GM19455 (cell line): ENCODE measurements around the gene H3-3A.

Experiments used
- ATAC-seq: cut with Tn5 transposase; IDR thresholded peaks from one replicate; pipeline ENCODE4 v1.9.1; 2021; ENCODE audit not compliant: unreplicated experiment

H3-3A gene

GRCh38 chr1:226052061-226052460 is 10.5 kb upstream of the H3-3A start:
- no peak for ATAC-seq

- no peak for ATAC-seq
Observed at GRCh38 chr1:226054519-226055327, 7.8 kb upstream of the H3-3A start.

GRCh38 chr1:226059709-226060108 is 2.8 kb upstream of the H3-3A start:
- ATAC-seq, result no peak

- no peak for ATAC-seq
Observed at GRCh38 chr1:226060427-226060826, 2.1 kb upstream of the H3-3A start.

- no peak for ATAC-seq
Observed at GRCh38 chr1:226061068-226061840, 1.3 kb upstream of the H3-3A start.

GRCh38 chr1:226061841-226062557 is 517 bp upstream of the H3-3A start:
- peak; percentile 56 for ATAC-seq

GRCh38 chr1:226063224-226063976 is 884 bp downstream of the H3-3A start:
- peak; percentile 3 for ATAC-seq

- no peak for ATAC-seq
Observed at GRCh38 chr1:226063977-226064815, 1.7 kb downstream of the H3-3A start.

GRCh38 chr1:226064816-226065248 is 2.3 kb downstream of the H3-3A start:
- no peak for ATAC-seq

GRCh38 chr1:226066415-226067078 is 4.0 kb downstream of the H3-3A start:
- no peak for ATAC-seq

- no peak for ATAC-seq
Observed at GRCh38 chr1:226069811-226070489, 7.4 kb downstream of the H3-3A start.

GRCh38 chr1:226072347-226072746 is 9.8 kb downstream of the H3-3A start:
- no peak for ATAC-seq

GRCh38 chr1:226073184-226073950 is 10.9 kb downstream of the H3-3A start:
- ATAC-seq, result no peak

GRCh38 chr1:226074046-226074445 is 11.5 kb downstream of the H3-3A start:
- no peak for ATAC-seq

GRCh38 chr1:226076378-226076777 is 13.9 kb downstream of the H3-3A start:
- no peak for ATAC-seq

- ATAC-seq, result no peak
Observed at GRCh38 chr1:226078374-226078773, 15.9 kb downstream of the H3-3A start.

GRCh38 chr1:226082587-226082917 is 20.0 kb downstream of the H3-3A start:
- ATAC-seq, result no peak

- peak; percentile 34 for ATAC-seq
Observed at GRCh38 chr1:226082959-226083301, 20.4 kb downstream of the H3-3A start.
